ENCODE measurements around the gene TM9SF4.

- TF ChIP-seq CTCF (IDR thresholded peaks at IDR 0.05; ENCODE audit: control extremely low read depth in 1 of 3, insufficient read depth in 1 of 3, low read depth in 1 of 3, low read length in 3 of 3) (no peak), SP1 (IDR thresholded peaks at IDR 0.05; ENCODE audit: low read depth, low read length) (no peak), CEBPB (IDR thresholded peaks at IDR 0.05; ENCODE audit: low read depth, low read length) (no peak), CREB1 (IDR thresholded peaks at IDR 0.05) (no peak), CBX5 (IDR thresholded peaks at IDR 0.05; ENCODE audit: low read depth, low read length) (no peak), KDM1A (IDR thresholded peaks at IDR 0.05; ENCODE audit: borderline replicate concordance, low read length) (no peak), POLR2AphosphoS5 (IDR thresholded peaks at IDR 0.05; ENCODE audit: low read depth, low read length) (no peak), HDAC6 (IDR thresholded peaks at IDR 0.05; ENCODE audit: low read depth, low read length) (no peak), EGR1 (IDR thresholded peaks at IDR 0.05; ENCODE audit: borderline replicate concordance, low read depth, low read length) (no peak), SIN3A (conservative IDR thresholded peaks at IDR 0.05 in 1 of 2, IDR thresholded peaks at IDR 0.05 in 1 of 2; ENCODE audit: low read depth in 1 of 2, low read length in 2 of 2) (no peak), FOSL1 (IDR thresholded peaks at IDR 0.05; ENCODE audit: insufficient read depth, low read depth, low read length) (no peak), EZH2 (IDR thresholded peaks at IDR 0.05; ENCODE audit: low read depth, low read length, severe bottlenecking) (no peak), YY1 (IDR thresholded peaks at IDR 0.05; ENCODE audit: low read depth, low read length) (no peak)
These were observed 100.5 kb downstream of the TM9SF4 start for GRCh38 chr20:32209850-32210605.

Data from H1 (cell line).